Uterus (tissue), 4 donors: ENCODE measurements around the gene GRM3. TPM values are rescaled to one million over a fixed set of nuclear protein-coding genes. Genes with fewer than 3 reads are reported as not detected.

Experiments
- DNase-seq, 2 donors: peaks; one replicate each; pipeline ENCODE4 v3.0.0-alpha.2; 2019 to 2020
- H3K27ac ChIP-seq, 2 donors: fragments of 200-600 bp; sonication (generic); 1 replicate in 1 of 2; 2 replicates in 1 of 2; pipeline ENCODE4 v1.5.1; 2016 to 2018
- H3K27me3 ChIP-seq, 2 donors: fragments of 200-600 bp; sonication (generic); one replicate each; pipeline ENCODE4 v1.5.1; 2018 to 2019; ENCODE audit warnings: control low read depth in 1 of 2
- H3K36me3 ChIP-seq, 2 donors: fragments of 200-600 bp; sonication (generic); one replicate each; pipeline ENCODE4 v1.5.1; 2019; ENCODE audit warnings: control low read depth in 1 of 2
- H3K4me1 ChIP-seq, 2 donors: fragments of 200-600 bp; sonication (generic); one replicate each; pipeline ENCODE4 v1.5.1; 2018 to 2019; ENCODE audit warnings: control low read depth in 1 of 2
- H3K4me3 ChIP-seq, 2 donors: fragments of 200-600 bp; sonication (generic); 1 replicate in 1 of 2; 2 replicates in 1 of 2; pipeline ENCODE4 v1.5.1; 2018 to 2019; ENCODE audit warnings: mild to moderate bottlenecking in 1 of 2
- H3K9me3 ChIP-seq, 2 donors: fragments of 200-600 bp; sonication (generic); one replicate each; pipeline ENCODE4 v1.5.1; 2019; ENCODE audit warnings: control low read depth in 1 of 2
- CTCF ChIP-seq, 4 experiments: fragments of 200-600 bp in 2 of 4; fragments of 450-650 bp in 2 of 4; sonication (generic) in 2 of 4; IDR thresholded peaks; one replicate each; pipeline ENCODE4 v1.5.1; 2016 to 2019; ENCODE audit warnings: antibody characterized with exemption in 4 of 4, mild to moderate bottlenecking in 2 of 4, moderate library complexity in 1 of 4
- POLR2A ChIP-seq, 2 donors: fragments of 450-650 bp; IDR thresholded peaks; one replicate each; pipeline ENCODE4 v1.6.1; 2016; ENCODE audit warnings: antibody characterized with exemption in 2 of 2, mild to moderate bottlenecking in 1 of 2, moderate library complexity in 1 of 2
- intact Hi-C: fragments of 100-400 bp; cut with DNase I; formaldehyde crosslinking; loops from one replicate; pipeline ENCODE4 v1.15.1; 2023; ENCODE audit warnings: low total_unique reads
- total RNA-seq, 4 donors: library from RNA; depleted of rRNA in 3 of 4; stranded (reverse); fragments of >200 nt in 3 of 4; gene quantifications; one replicate each; pipeline versions ENCODE4 v1.1.0 to v1.2.4, GENCODE V29; 2014 to 2023
- donor health status: DM: yes; HTN: yes; CAD: no.

Gene GRM3
- total RNA-seq, 4 donors from 2014 or later, result 2.1 TPM; not detected in 3

DNA sequence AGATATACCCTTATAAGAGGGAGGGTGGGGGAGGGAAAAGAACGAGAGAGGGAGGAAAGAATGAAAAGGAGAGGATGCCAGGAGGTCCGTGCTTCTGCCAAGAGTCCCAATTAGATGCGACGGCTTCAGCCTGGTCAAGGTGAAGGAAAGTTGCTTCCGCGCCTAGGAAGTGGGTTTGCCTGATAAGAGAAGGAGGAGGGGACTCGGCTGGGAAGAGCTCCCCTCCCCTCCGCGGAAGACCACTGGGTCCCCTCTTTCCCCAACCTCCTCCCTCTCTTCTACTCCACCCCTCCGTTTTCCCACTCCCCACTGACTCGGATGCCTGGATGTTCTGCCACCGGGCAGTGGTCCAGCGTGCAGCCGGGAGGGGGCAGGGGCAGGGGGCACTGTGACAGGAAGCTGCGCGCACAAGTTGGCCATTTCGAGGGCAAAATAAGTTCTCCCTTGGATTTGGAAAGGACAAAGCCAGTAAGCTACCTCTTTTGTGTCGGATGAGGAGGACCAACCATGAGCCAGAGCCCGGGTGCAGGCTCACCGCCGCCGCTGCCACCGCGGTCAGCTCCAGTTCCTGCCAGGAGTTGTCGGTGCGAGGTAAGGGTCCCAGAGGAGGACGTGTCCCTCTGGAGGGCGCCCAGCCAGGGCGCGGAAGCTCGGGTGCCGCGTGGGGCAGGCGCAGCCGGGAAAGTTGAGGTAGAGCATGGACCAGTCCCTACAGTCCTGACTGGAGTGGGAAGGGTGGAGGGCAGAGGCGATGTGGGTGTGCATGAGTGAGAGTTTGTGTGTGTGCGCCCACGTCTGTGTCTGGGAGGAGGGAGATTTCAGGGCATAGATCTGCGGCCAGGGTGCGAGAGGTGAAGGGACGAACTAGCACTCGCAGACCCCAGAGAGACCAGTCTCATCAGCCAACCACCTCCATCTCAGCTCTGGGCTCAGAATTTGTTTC is 844 bp downstream of the GRM3 start:
- intact Hi-C loops, result no loop called here
- Histone ChIP-seq H3K36me3 (no peaks in the 10 kb centered on the region), H3K4me1 (no peaks in the 10 kb centered on the region), H3K27me3 (no peaks in the 10 kb centered on the region), H3K4me3 (peak overlapping the region in 1 of 2 donors; percentile 11), H3K9me3 (no peaks in the 10 kb centered on the region), H3K27ac (no peak overlapping the region)
- no peak for TF ChIP-seq CTCF (IDR thresholded peaks at IDR 0.05)
- no peak for TF ChIP-seq POLR2A (IDR thresholded peaks at IDR 0.05)
- DNase-seq, result no peak

GRCh38 chr7:86645225-86645608 is 1.5 kb downstream of the GRM3 start:
- no peaks in the 10 kb centered on the region for H3K27me3 ChIP-seq
- DNase-seq, result no peak
- intact Hi-C loops, result no loop called here
- no peaks in the 10 kb centered on the region for H3K36me3 ChIP-seq
- H3K27ac ChIP-seq, result no peak overlapping the region
- TF ChIP-seq POLR2A (IDR thresholded peaks at IDR 0.05) (no peak), CTCF (IDR thresholded peaks at IDR 0.05) (no peak)
- no peaks in the 10 kb centered on the region for H3K9me3 ChIP-seq
- H3K4me1 ChIP-seq, result no peaks in the 10 kb centered on the region
- H3K4me3 ChIP-seq, result no peak overlapping the region

DNA sequence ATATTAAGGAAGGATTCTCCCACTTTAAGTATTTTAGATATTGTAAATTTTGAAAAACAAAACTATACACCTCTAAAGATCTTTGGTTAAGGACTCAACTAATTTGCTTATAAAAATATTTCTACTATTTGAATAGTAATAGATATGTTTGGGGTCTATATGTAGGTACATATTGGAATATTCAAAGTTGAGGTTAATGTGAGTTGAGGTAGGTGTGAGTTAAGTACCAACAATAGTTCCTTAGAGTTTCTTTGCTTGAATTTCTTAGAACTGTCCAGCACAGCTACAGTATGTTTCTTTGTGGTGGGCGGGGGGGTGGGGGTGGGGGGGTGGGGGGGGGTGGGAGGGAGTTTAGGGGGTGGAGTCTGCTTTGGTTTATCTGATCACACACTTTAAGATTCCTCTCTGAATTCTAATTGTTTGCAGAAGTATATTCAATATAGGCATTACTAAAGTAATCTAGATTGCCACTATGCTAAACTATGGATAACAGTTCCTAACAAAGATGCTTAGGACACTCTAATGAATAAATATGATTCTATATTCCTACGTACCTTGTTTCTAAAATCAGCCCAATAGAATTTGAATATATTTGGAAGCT is 2.1 kb downstream of the GRM3 start:
- H3K27me3 ChIP-seq, result no peaks in the 10 kb centered on the region
- H3K36me3 ChIP-seq, result no peaks in the 10 kb centered on the region
- intact Hi-C loops, result no loop called here
- H3K4me1 ChIP-seq, result no peaks in the 10 kb centered on the region
- H3K9me3 ChIP-seq, result no peaks in the 10 kb centered on the region
- no peak for DNase-seq
- no peak overlapping the region for H3K27ac ChIP-seq
- H3K4me3 ChIP-seq, result no peak overlapping the region
- TF ChIP-seq CTCF (IDR thresholded peaks at IDR 0.05), result no peak
- no peak for TF ChIP-seq POLR2A (IDR thresholded peaks at IDR 0.05)

DNA sequence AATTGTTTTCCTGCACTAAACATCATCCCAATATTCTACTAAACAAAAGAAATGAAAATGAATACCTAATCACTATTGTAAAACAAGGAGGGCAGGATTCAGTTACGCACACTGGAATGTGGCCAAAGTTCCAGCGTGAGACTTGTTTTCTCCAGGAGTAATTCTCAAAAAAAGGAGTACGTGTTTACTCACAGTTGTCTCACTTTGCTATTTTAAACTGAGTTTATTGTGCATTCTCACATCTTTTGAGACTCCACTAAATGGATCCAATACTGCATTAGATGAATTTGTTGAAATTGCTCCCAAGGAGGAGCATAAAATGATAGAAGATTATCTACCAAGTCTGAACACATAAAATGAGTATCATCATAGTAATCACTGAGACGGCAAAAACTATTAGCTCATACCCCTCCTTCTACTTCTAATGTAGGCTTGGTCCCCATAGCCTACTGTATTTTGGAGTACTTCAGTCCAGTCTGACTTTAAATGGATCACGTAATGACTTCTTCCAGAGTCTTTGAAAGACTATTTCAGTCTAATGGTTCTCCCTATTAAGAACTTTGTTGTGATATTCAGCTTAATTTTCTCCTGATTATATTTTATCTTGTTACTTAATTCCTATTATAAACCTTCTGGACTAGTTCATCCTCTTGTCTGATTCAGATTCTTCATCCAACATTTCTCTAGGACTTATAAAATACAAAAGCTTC is 3.8 kb downstream of the GRM3 start:
- H3K27ac ChIP-seq, result no peak overlapping the region
- no peak for TF ChIP-seq CTCF (IDR thresholded peaks at IDR 0.05)
- TF ChIP-seq POLR2A (IDR thresholded peaks at IDR 0.05), result no peak
- no peak overlapping the region for H3K4me3 ChIP-seq
- H3K36me3 ChIP-seq, result no peaks in the 10 kb centered on the region
- H3K27me3 ChIP-seq, result no peaks in the 10 kb centered on the region
- H3K4me1 ChIP-seq, result no peaks in the 10 kb centered on the region
- DNase-seq, result no peak
- H3K9me3 ChIP-seq, result no peaks in the 10 kb centered on the region
- intact Hi-C loops, result no loop called here

DNA sequence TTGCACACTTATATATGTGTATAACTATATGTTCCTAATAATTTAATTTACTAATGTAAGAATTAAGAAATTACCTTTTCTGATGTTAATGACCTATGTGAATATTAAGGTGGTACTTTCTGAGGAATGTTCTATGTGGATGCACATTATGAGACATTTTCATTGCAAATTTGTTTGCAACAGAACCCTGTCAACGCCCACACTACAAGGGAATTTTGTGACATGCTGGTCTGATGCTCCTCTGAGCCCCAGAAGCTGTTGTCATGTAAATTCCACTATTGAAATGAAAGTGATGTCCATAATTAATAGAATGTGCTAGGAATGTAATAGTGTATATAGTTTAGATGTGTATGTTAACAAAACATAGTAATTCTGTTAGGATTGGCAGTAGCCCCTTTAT is 4.5 kb downstream of the GRM3 start:
- intact Hi-C loops, result no loop called here
- no peak for TF ChIP-seq POLR2A (IDR thresholded peaks at IDR 0.05)
- no peak for TF ChIP-seq CTCF (IDR thresholded peaks at IDR 0.05)
- Histone ChIP-seq H3K9me3 (no peaks in the 10 kb centered on the region), H3K36me3 (no peaks in the 10 kb centered on the region), H3K27ac (no peak overlapping the region), H3K4me3 (no peak overlapping the region), H3K4me1 (no peaks in the 10 kb centered on the region), H3K27me3 (no peaks in the 10 kb centered on the region)
- DNase-seq, result no peak
